H1 (cell line): ENCODE data around the gene CPT1A.

Source experiments
- CBX5 ChIP-seq: fragments of 300-800, 300-1000 bp; sonication (generic); IDR thresholded peaks from 2 replicates; pipeline ENCODE4 v1.7.1; 2016; ENCODE audit warnings: antibody characterized with exemption, low read length, low read depth
- CHD7 ChIP-seq: fragments of 300-600 bp; sonication (generic); IDR thresholded peaks from 2 replicates; pipeline ENCODE4 v1.7.1; 2012; ENCODE audit warnings: low read length, moderate library complexity, mild to moderate bottlenecking, inconsistent platforms; ENCODE audit not compliant: insufficient replicate concordance
- CREB1 ChIP-seq: IDR thresholded peaks from 2 replicates; pipeline ENCODE4 v1.6.1; 2012; ENCODE audit warnings: inconsistent platforms
- CTCF ChIP-seq, 3 experiments: IDR thresholded peaks; 1 replicate in 2 of 3; 2 replicates in 1 of 3; pipeline versions ENCODE4 v1.5.1 to v1.6.1; 2011; ENCODE audit warnings: low read length in 3 of 3, mild to moderate bottlenecking in 3 of 3, inconsistent platforms in 2 of 3, low read depth in 1 of 3, moderate library complexity in 1 of 3; ENCODE audit not compliant: insufficient read depth in 1 of 3; ENCODE audit errors: control extremely low read depth in 1 of 3
- EP300 ChIP-seq, 2 experiments: IDR thresholded peaks; 1 replicate in 1 of 2; 2 replicates in 1 of 2; pipeline ENCODE4 v1.6.1; 2011 to 2012; ENCODE audit warnings: low read depth in 2 of 2, low read length in 2 of 2, mild to moderate bottlenecking in 2 of 2, borderline replicate concordance in 1 of 2, inconsistent platforms in 1 of 2, moderate library complexity in 1 of 2
- NANOG ChIP-seq: IDR thresholded peaks from 2 replicates; pipeline ENCODE4 v1.6.1; 2011; ENCODE audit warnings: low read length, low read depth, mild to moderate bottlenecking, inconsistent platforms; ENCODE audit not compliant: insufficient read depth, poor library complexity, severe bottlenecking
- POLR2AphosphoS5 ChIP-seq: IDR thresholded peaks from 2 replicates; pipeline ENCODE4 v1.6.1; 2011; ENCODE audit warnings: low read depth, low read length
- RBBP5 ChIP-seq: IDR thresholded peaks from 2 replicates; pipeline ENCODE4 v1.7.1; 2012; ENCODE audit warnings: low read depth, mild to moderate bottlenecking, inconsistent platforms, low read length, moderate library complexity, borderline replicate concordance
- RFX5 ChIP-seq: IDR thresholded peaks from 2 replicates; pipeline ENCODE4 v1.6.1; 2011; ENCODE audit warnings: low read depth, low read length, improper control_type of control experiment, borderline replicate concordance
- RXRA ChIP-seq: IDR thresholded peaks from 2 replicates; pipeline ENCODE4 v1.6.1; 2011; ENCODE audit warnings: low read depth, mild to moderate bottlenecking, low read length, moderate library complexity; ENCODE audit not compliant: insufficient read depth
- SIRT6 ChIP-seq: IDR thresholded peaks from one replicate; pipeline ENCODE4 v1.7.1; 2012; ENCODE audit warnings: low read length, inconsistent platforms
- TCF12 ChIP-seq: IDR thresholded peaks from 2 replicates; pipeline ENCODE4 v1.6.1; 2011; ENCODE audit warnings: low read depth, mild to moderate bottlenecking, low read length

GRCh38 chr11:68845351-68846002 lies 3.8 kb upstream of the CPT1A start:
- TF ChIP-seq SIRT6 (no peak), EP300 (IDR thresholded peaks at IDR 0.05; ENCODE audit: borderline replicate concordance in 1 of 2, low read depth in 2 of 2, low read length in 2 of 2) (no peak), CBX5 (no peak), NANOG (no peak), POLR2AphosphoS5 (no peak), CTCF (IDR thresholded peaks at IDR 0.05; ENCODE audit: control extremely low read depth in 1 of 3, insufficient read depth in 1 of 3, low read depth in 1 of 3, low read length in 3 of 3) (no peak), TCF12 (no peak), RXRA (no peak), CREB1 (no peak), RFX5 (no peak), CHD7 (no peak), RBBP5 (no peak)
